K562 (cell line): ENCODE measurements around the gene TTC24. TPM values are rescaled to one million over a fixed set of nuclear protein-coding genes. Genes with fewer than 3 reads are reported as not detected.

Experiments
- CBFB ChIP-seq: sonication (generic); formaldehyde crosslinking; IDR thresholded peaks from 2 replicates; pipeline ENCODE4 v1.4.0; 2020; ENCODE audit warnings: mild to moderate bottlenecking, missing genetic modification reagents
- CREM ChIP-seq: IDR thresholded peaks from 2 replicates; pipeline ENCODE4 v1.6.1; 2014; ENCODE audit warnings: antibody characterized with exemption, low read depth
- EWSR1 ChIP-seq: fragments of 450-650 bp; IDR thresholded peaks from 2 replicates; pipeline ENCODE4 v1.6.1; 2018; ENCODE audit warnings: borderline replicate concordance, mild to moderate bottlenecking, low read depth, moderate library complexity; ENCODE audit not compliant: partially characterized antibody
- HNRNPK ChIP-seq: fragments of 200-400 bp; formaldehyde crosslinking; IDR thresholded peaks from one replicate; pipeline ENCODE4 v1.6.1; 2018; ENCODE audit warnings: mild to moderate bottlenecking, low read depth, low read length; ENCODE audit not compliant: poor library complexity, severe bottlenecking
- NELFE ChIP-seq: IDR thresholded peaks from 2 replicates; pipeline ENCODE4 v1.6.1; 2011; ENCODE audit warnings: mild to moderate bottlenecking; ENCODE audit not compliant: insufficient read depth, insufficient read length
- NEUROD1 ChIP-seq: fragments of 150-350 bp; IDR thresholded peaks from 2 replicates; pipeline ENCODE4 v1.6.1; 2014; ENCODE audit warnings: borderline replicate concordance, low read length, low read depth; ENCODE audit not compliant: partially characterized antibody
- RBFOX2 ChIP-seq: fragments of 200-400 bp; formaldehyde crosslinking; IDR thresholded peaks from 2 replicates; pipeline ENCODE4 v1.6.1; 2017; ENCODE audit warnings: low read depth, mild to moderate bottlenecking, low read length, moderate library complexity
- SP1 ChIP-seq: sonication (generic); formaldehyde crosslinking; IDR thresholded peaks from 2 replicates; pipeline ENCODE4 v1.8.1; 2022; ENCODE audit warnings: mild to moderate bottlenecking, missing genetic modification reagents
- TGIF2 ChIP-seq: sonication (generic); formaldehyde crosslinking; IDR thresholded peaks from 2 replicates; pipeline ENCODE4 v1.8.1; 2022; ENCODE audit warnings: mild to moderate bottlenecking, missing genetic modification reagents, moderate library complexity
- ZNF584 ChIP-seq: fragments of 200-800 bp; sonication (Bioruptor generic); IDR thresholded peaks from 2 replicates; pipeline ENCODE4 v1.6.1; 2016; ENCODE audit warnings: low read depth, mild to moderate bottlenecking, missing genetic modification characterization, missing compliant biosample characterization
- ZNF77 ChIP-seq: fragments of 250-450 bp; sonication (Bioruptor Pico); IDR thresholded peaks from 2 replicates; pipeline ENCODE4 v1.5.0; 2020
- polyA plus RNA-seq, 8 experiments: library from polyadenylated mRNA; depleted of rRNA in 4 of 8; stranded (reverse) in 5 of 8; unstranded in 3 of 8; fragments of >200 nt; fragmentation: Nextera tagmentation in 2 of 8; fragmentation: Illumina TruSeq in 1 of 8; extraction: Ambion mirVana in 2 of 8; extraction: Trizol in 1 of 8; gene quantifications; 2 replicates each; pipeline versions ENCODE4 v1.2.1 to v1.2.3, GENCODE V29; 2011 to 2014; ENCODE audit warnings: inconsistent platforms in 1 of 8, missing spikeins in 1 of 8
- total RNA-seq, 7 experiments: library from RNA; depleted of rRNA in 6 of 7; stranded (reverse); fragments of >200 nt in 6 of 7; fragmentation: Illumina TruSeq in 2 of 7; extraction: Trizol in 2 of 7; gene quantifications; 2 replicates each; pipeline versions ENCODE4 v1.2.1 to v1.2.3, GENCODE V29; 2011 to 2021; ENCODE audit warnings: low replicate concordance in 1 of 7
- TF ChIP-seq, protein P1 (sequence below): fragments of 250-450 bp; sonication (Bioruptor Pico); IDR thresholded peaks from 2 replicates; pipeline ENCODE4 v1.8.0; 2022; ENCODE audit warnings: inconsistent platforms, mild to moderate bottlenecking, moderate library complexity, borderline replicate concordance
- TF ChIP-seq, protein P2 (sequence below): sonication (generic); formaldehyde crosslinking; IDR thresholded peaks from 2 replicates; pipeline ENCODE4 v1.8.0; 2022; ENCODE audit warnings: missing genetic modification reagents, mild to moderate bottlenecking, borderline replicate concordance
- TF ChIP-seq, protein P3 (sequence below), 2 experiments: fragments of 450-650 bp in 1 of 2; sonication (generic) in 1 of 2; formaldehyde crosslinking in 1 of 2; IDR thresholded peaks; 2 replicates each; pipeline versions ENCODE4 v1.7.1 to v1.9.0; 2016 to 2022; ENCODE audit warnings: inconsistent platforms in 1 of 2, mild to moderate bottlenecking in 1 of 2, missing genetic modification reagents in 1 of 2

Gene TTC24
- total and polyA plus RNA-seq, 9 of the 15 experiments (the other 6 are each of a cell fraction or from before 2014, with no cell fraction given) = not detected

DNA sequence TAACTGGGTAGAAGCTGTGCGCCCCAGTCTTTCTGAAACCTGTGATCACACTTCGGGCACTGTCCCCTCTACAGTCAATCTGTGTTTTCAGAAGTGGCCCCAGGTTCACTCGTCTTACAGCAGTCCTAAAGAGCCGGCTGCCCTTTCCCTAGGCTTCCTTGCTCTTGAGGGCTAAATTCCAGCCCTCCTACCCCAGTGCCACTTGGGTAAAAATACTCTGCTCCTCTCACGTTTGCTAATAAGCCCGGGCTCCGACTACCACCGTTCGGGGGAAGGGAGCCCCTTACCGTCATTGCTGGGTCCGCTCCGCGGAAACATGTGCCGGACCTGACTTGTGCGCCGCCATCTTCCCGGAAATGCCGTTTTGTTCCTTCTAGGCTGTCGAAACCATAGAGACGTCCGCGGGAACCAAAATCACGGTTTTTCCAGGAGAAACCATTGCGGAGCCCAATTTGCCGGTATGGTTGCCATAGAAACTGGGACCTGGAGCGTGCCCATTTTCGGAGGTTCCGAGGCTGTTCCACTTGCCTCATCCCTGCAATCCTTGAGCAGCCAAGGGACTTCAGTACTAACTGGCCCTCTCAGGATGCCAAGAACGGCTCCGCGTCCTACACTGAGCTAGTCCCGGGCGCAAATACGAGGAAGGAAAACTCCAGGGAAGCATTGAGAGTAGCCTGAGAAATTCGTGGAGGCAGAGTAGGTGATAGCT, 21.8 kb downstream of the TTC24 start, which contains the start of gene GPATCH4 (continued):
- no peak for TF ChIP-seq ZNF584 (CRISPR knock-in tag)
- TF ChIP-seq HNRNPK = no peak
- TF ChIP-seq, protein P1, sequence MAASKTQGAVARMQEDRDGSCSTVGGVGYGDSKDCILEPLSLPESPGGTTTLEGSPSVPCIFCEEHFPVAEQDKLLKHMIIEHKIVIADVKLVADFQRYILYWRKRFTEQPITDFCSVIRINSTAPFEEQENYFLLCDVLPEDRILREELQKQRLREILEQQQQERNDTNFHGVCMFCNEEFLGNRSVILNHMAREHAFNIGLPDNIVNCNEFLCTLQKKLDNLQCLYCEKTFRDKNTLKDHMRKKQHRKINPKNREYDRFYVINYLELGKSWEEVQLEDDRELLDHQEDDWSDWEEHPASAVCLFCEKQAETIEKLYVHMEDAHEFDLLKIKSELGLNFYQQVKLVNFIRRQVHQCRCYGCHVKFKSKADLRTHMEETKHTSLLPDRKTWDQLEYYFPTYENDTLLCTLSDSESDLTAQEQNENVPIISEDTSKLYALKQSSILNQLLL = no peak
- TF ChIP-seq RBFOX2 = peak; percentile 76
- no peak for TF ChIP-seq NELFE
- no peak for TF ChIP-seq CBFB (CRISPR knock-in tag)
- no peak for TF ChIP-seq EWSR1
- TF ChIP-seq, protein P2, sequence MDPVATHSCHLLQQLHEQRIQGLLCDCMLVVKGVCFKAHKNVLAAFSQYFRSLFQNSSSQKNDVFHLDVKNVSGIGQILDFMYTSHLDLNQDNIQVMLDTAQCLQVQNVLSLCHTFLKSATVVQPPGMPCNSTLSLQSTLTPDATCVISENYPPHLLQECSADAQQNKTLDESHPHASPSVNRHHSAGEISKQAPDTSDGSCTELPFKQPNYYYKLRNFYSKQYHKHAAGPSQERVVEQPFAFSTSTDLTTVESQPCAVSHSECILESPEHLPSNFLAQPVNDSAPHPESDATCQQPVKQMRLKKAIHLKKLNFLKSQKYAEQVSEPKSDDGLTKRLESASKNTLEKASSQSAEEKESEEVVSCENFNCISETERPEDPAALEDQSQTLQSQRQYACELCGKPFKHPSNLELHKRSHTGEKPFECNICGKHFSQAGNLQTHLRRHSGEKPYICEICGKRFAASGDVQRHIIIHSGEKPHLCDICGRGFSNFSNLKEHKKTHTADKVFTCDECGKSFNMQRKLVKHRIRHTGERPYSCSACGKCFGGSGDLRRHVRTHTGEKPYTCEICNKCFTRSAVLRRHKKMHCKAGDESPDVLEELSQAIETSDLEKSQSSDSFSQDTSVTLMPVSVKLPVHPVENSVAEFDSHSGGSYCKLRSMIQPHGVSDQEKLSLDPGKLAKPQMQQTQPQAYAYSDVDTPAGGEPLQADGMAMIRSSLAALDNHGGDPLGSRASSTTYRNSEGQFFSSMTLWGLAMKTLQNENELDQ = no peak
- TF ChIP-seq TGIF2 (CRISPR knock-in tag) = no peak
- peak; percentile 68 for TF ChIP-seq CREM
- no peak for TF ChIP-seq NEUROD1
- peak; percentile 43; the same call in 1 of the 2 replicates for TF ChIP-seq SP1 (CRISPR knock-in tag)
- TF ChIP-seq ZNF77 (CRISPR knock-in tag) = no peak
- TF ChIP-seq, protein P3, sequence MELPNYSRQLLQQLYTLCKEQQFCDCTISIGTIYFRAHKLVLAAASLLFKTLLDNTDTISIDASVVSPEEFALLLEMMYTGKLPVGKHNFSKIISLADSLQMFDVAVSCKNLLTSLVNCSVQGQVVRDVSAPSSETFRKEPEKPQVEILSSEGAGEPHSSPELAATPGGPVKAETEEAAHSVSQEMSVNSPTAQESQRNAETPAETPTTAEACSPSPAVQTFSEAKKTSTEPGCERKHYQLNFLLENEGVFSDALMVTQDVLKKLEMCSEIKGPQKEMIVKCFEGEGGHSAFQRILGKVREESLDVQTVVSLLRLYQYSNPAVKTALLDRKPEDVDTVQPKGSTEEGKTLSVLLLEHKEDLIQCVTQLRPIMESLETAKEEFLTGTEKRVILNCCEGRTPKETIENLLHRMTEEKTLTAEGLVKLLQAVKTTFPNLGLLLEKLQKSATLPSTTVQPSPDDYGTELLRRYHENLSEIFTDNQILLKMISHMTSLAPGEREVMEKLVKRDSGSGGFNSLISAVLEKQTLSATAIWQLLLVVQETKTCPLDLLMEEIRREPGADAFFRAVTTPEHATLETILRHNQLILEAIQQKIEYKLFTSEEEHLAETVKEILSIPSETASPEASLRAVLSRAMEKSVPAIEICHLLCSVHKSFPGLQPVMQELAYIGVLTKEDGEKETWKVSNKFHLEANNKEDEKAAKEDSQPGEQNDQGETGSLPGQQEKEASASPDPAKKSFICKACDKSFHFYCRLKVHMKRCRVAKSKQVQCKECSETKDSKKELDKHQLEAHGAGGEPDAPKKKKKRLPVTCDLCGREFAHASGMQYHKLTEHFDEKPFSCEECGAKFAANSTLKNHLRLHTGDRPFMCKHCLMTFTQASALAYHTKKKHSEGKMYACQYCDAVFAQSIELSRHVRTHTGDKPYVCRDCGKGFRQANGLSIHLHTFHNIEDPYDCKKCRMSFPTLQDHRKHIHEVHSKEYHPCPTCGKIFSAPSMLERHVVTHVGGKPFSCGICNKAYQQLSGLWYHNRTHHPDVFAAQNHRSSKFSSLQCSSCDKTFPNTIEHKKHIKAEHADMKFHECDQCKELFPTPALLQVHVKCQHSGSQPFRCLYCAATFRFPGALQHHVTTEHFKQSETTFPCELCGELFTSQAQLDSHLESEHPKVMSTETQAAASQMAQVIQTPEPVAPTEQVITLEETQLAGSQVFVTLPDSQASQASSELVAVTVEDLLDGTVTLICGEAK (IDR thresholded peaks at IDR 0.05) = peak; percentile 90
- TF ChIP-seq, protein P3 (CRISPR knock-in tag; IDR thresholded peaks at IDR 0.05) = no peak
